ENCODE measurements around the gene P2RX4. TPM values are rescaled to one million over a fixed set of nuclear protein-coding genes. Genes with fewer than 3 reads are reported as not detected.
"Not testable (repeated sequence)": the region's sequence is repeated elsewhere in the genome, so short reads cannot be mapped to it uniquely, and the experiment has no call there.

Gene P2RX4
- total and polyA plus RNA-seq, 4 donors: 16.5 to 32.1 (median 21.8) TPM

- H3K27me3 ChIP-seq (ENCODE audit: control insufficient read depth in 4 of 4, insufficient read depth in 4 of 4, low read length in 3 of 4): no peaks in the 10 kb centered on the region
- H3K4me1 ChIP-seq (ENCODE audit: control insufficient read depth in 4 of 4, insufficient read depth in 4 of 4, low read length in 3 of 4): peaks cover 3 to 26% (median 6%) of the 10 kb centered on the region in 4 donors
- no peak overlapping the region for H3K9ac ChIP-seq (ENCODE audit: low read depth in 1 of 2, low read length in 2 of 2)
- DNase-seq (ENCODE audit: low spot score): no peak
- WGBS: 85% methylated on average over 8 of the region's 8 CpGs
- no peak overlapping the region for H3K4me3 ChIP-seq (ENCODE audit: low read depth in 1 of 3, low read length in 3 of 3)
- peak overlapping the region; percentile 65 to 82 for H3K27ac ChIP-seq (ENCODE audit: low read depth in 1 of 2, low read length in 2 of 2)
- H3K9me3 ChIP-seq (ENCODE audit: control insufficient read depth in 4 of 4, low read length in 3 of 4): no peaks in the 10 kb centered on the region
- TF ChIP-seq, protein P1, sequence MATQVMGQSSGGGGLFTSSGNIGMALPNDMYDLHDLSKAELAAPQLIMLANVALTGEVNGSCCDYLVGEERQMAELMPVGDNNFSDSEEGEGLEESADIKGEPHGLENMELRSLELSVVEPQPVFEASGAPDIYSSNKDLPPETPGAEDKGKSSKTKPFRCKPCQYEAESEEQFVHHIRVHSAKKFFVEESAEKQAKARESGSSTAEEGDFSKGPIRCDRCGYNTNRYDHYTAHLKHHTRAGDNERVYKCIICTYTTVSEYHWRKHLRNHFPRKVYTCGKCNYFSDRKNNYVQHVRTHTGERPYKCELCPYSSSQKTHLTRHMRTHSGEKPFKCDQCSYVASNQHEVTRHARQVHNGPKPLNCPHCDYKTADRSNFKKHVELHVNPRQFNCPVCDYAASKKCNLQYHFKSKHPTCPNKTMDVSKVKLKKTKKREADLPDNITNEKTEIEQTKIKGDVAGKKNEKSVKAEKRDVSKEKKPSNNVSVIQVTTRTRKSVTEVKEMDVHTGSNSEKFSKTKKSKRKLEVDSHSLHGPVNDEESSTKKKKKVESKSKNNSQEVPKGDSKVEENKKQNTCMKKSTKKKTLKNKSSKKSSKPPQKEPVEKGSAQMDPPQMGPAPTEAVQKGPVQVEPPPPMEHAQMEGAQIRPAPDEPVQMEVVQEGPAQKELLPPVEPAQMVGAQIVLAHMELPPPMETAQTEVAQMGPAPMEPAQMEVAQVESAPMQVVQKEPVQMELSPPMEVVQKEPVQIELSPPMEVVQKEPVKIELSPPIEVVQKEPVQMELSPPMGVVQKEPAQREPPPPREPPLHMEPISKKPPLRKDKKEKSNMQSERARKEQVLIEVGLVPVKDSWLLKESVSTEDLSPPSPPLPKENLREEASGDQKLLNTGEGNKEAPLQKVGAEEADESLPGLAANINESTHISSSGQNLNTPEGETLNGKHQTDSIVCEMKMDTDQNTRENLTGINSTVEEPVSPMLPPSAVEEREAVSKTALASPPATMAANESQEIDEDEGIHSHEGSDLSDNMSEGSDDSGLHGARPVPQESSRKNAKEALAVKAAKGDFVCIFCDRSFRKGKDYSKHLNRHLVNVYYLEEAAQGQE (IDR thresholded peaks at IDR 0.05): no peak
- TF ChIP-seq FOXA2 (IDR thresholded peaks at IDR 0.05): no peak
- no peak for TF ChIP-seq CTCF (IDR thresholded peaks at IDR 0.05; ENCODE audit: low read depth, low read length, missing input control)
- no peak for TF ChIP-seq RXRA (IDR thresholded peaks at IDR 0.05)
- TF ChIP-seq EGR1 (IDR thresholded peaks at IDR 0.05; ENCODE audit: low read depth in 2 of 2): no peak
- no peak for TF ChIP-seq HNF4G (IDR thresholded peaks at IDR 0.05)
- TF ChIP-seq JUND (IDR thresholded peaks at IDR 0.05): no peak
- TF ChIP-seq GABPA (IDR thresholded peaks at IDR 0.05 in 1 of 2, conservative IDR thresholded peaks at IDR 0.05 in 1 of 2): no peak
- TF ChIP-seq NR2F2 (IDR thresholded peaks at IDR 0.05): no peak
- TF ChIP-seq ATF3 (IDR thresholded peaks at IDR 0.05): no peak
- no peak for TF ChIP-seq HNF4A (conservative IDR thresholded peaks at IDR 0.05)
- no peak for TF ChIP-seq TAF1 (conservative IDR thresholded peaks at IDR 0.05)
- no peak for TF ChIP-seq RAD21 (IDR thresholded peaks at IDR 0.05)
- no peak for TF ChIP-seq YY1 (IDR thresholded peaks at IDR 0.05)
- TF ChIP-seq FOXA1 (IDR thresholded peaks at IDR 0.05): no peak
- TF ChIP-seq, protein P2, sequence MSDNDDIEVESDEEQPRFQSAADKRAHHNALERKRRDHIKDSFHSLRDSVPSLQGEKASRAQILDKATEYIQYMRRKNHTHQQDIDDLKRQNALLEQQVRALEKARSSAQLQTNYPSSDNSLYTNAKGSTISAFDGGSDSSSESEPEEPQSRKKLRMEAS (IDR thresholded peaks at IDR 0.05): no peak
- peaks cover 0 to 6% (median 3%) of the 10 kb centered on the region in 4 donors for H3K36me3 ChIP-seq (ENCODE audit: control insufficient read depth in 4 of 4, insufficient read depth in 3 of 4, low read depth in 1 of 4, low read length in 3 of 4)
These were observed 16.5 kb downstream of the P2RX4 start for GRCh38 chr12:121226399-121226798.

GRCh38 chr12:121226871-121227270 is 16.9 kb downstream of the P2RX4 start:
- H3K9me3 ChIP-seq (ENCODE audit: control insufficient read depth in 4 of 4, low read length in 3 of 4); H3K36me3 ChIP-seq (ENCODE audit: control insufficient read depth in 4 of 4, insufficient read depth in 3 of 4, low read depth in 1 of 4, low read length in 3 of 4); H3K4me3 ChIP-seq (ENCODE audit: low read depth in 1 of 3, low read length in 3 of 3); H3K27me3 ChIP-seq (ENCODE audit: control insufficient read depth in 4 of 4, insufficient read depth in 4 of 4, low read length in 3 of 4); DNase-seq (ENCODE audit: low spot score); H3K9ac ChIP-seq (ENCODE audit: low read depth in 1 of 2, low read length in 2 of 2): not testable (repeated sequence)
- Histone ChIP-seq H3K27ac (ENCODE audit: low read depth in 1 of 2, low read length in 2 of 2) (peak overlapping the region; percentile 65 to 82), H3K4me1 (ENCODE audit: control insufficient read depth in 4 of 4, insufficient read depth in 4 of 4, low read length in 3 of 4) (peaks cover 3 to 26% (median 6%) of the 10 kb centered on the region in 4 donors)
- WGBS: 89% methylated on average over 8 of the region's 8 CpGs

Data from liver (tissue), 9 donors.